HepG2 (cell line): Measurements from ENCODE around the gene DRAP1. TPM values are rescaled to one million over a fixed set of nuclear protein-coding genes. Genes with fewer than 3 reads are reported as not detected.

ENCODE experiments used
- CEBPB ChIP-seq: IDR thresholded peaks from 2 replicates; pipeline ENCODE4 v1.6.1; 2011; ENCODE audit warnings: low read depth, low read length, improper control_type of control experiment, borderline replicate concordance
- CREB3 ChIP-seq: sonication (generic); formaldehyde crosslinking; IDR thresholded peaks from 2 replicates; pipeline ENCODE4 v1.5.0; 2020; ENCODE audit warnings: missing genetic modification reagents
- DMTF1 ChIP-seq: sonication (generic); formaldehyde crosslinking; IDR thresholded peaks from 2 replicates; pipeline ENCODE4 v1.4.0; 2020; ENCODE audit warnings: mild to moderate bottlenecking, missing genetic modification reagents
- IKZF1 ChIP-seq: fragments of 450-650 bp; IDR thresholded peaks from 2 replicates; pipeline ENCODE4 v1.7.1; 2016
- MAFG ChIP-seq: sonication (generic); formaldehyde crosslinking; IDR thresholded peaks from 2 replicates; pipeline ENCODE4 v1.5.1; 2020; ENCODE audit warnings: mild to moderate bottlenecking, missing genetic modification reagents
- MXI1 ChIP-seq: IDR thresholded peaks from 3 replicates; pipeline ENCODE4 v1.6.1; 2012; ENCODE audit warnings: low read depth, low read length, inconsistent platforms, borderline replicate concordance
- PREB ChIP-seq: sonication (generic); formaldehyde crosslinking; IDR thresholded peaks from 2 replicates; pipeline ENCODE4 v1.4.0; 2020; ENCODE audit warnings: missing genetic modification reagents
- SP4 ChIP-seq: sonication (generic); formaldehyde crosslinking; IDR thresholded peaks from 2 replicates; pipeline ENCODE4 v1.8.1; 2023; ENCODE audit warnings: mild to moderate bottlenecking, missing genetic modification reagents
- TBX2 ChIP-seq: sonication (generic); formaldehyde crosslinking; IDR thresholded peaks from 2 replicates; pipeline ENCODE4 v1.5.0; 2020; ENCODE audit warnings: missing genetic modification reagents, mild to moderate bottlenecking, borderline replicate concordance
- ZHX2 ChIP-seq, 2 experiments: sonication (generic) in 1 of 2; formaldehyde crosslinking in 1 of 2; IDR thresholded peaks; 2 replicates each; pipeline versions ENCODE4 v1.6.1 to v1.9.0; 2014 to 2022; ENCODE audit warnings: antibody characterized with exemption in 1 of 2, borderline replicate concordance in 1 of 2, inconsistent platforms in 1 of 2, low read depth in 1 of 2, missing genetic modification reagents in 1 of 2
- ZNF256 ChIP-seq: sonication (generic); formaldehyde crosslinking; conservative IDR thresholded peaks from 2 replicates; pipeline ENCODE4 v1.4.0; 2020; ENCODE audit warnings: missing genetic modification reagents
- ZNF484 ChIP-seq: sonication (generic); formaldehyde crosslinking; IDR thresholded peaks from 2 replicates; pipeline ENCODE4 v1.5.1; 2020; ENCODE audit warnings: mild to moderate bottlenecking, low read depth, missing genetic modification reagents, borderline replicate concordance
- ZNF709 ChIP-seq: sonication (generic); formaldehyde crosslinking; IDR thresholded peaks from 2 replicates; pipeline ENCODE4 v1.5.0; 2020; ENCODE audit warnings: mild to moderate bottlenecking, missing genetic modification reagents
- ZNF776 ChIP-seq: sonication (generic); formaldehyde crosslinking; IDR thresholded peaks from 2 replicates; pipeline ENCODE4 v1.4.0; 2020; ENCODE audit warnings: mild to moderate bottlenecking, missing genetic modification reagents
- ZNF780A ChIP-seq: sonication (generic); formaldehyde crosslinking; IDR thresholded peaks from 2 replicates; pipeline ENCODE4 v1.8.0; 2022; ENCODE audit warnings: mild to moderate bottlenecking, missing genetic modification reagents, moderate library complexity
- polyA plus RNA-seq, 8 experiments: library from polyadenylated mRNA; depleted of rRNA in 3 of 8; stranded (reverse) in 7 of 8; unstranded in 1 of 8; fragments of >200 nt; fragmentation: Illumina TruSeq in 4 of 8; extraction: Trizol in 4 of 8; gene quantifications; 2 replicates each; pipeline versions ENCODE4 v1.2.1 to v1.2.3, GENCODE V29; 2011 to 2016; ENCODE audit warnings: low read depth in 4 of 8, missing spikeins in 1 of 8, mixed read lengths in 1 of 8; ENCODE audit not compliant: insufficient read depth in 1 of 8
- total RNA-seq, 5 experiments: library from RNA; depleted of rRNA; stranded (reverse); fragments of >200 nt; fragmentation: Illumina TruSeq; extraction: Trizol; gene quantifications; 2 replicates each; pipeline ENCODE4 v1.2.3, GENCODE V29; 2016; ENCODE audit warnings: low read depth in 1 of 5

The DRAP1 gene
- total and polyA plus RNA-seq, 2 of the 13 experiments (the other 11 are each of a cell fraction or from before 2014, with no cell fraction given) = 46.8 to 52.3 TPM

- no peak for TF ChIP-seq ZNF256
- no peak for TF ChIP-seq ZNF484
- TF ChIP-seq CEBPB = no peak
- TF ChIP-seq IKZF1 = no peak
- TF ChIP-seq MAFG (CRISPR knock-in tag) = no peak
- TF ChIP-seq PREB (CRISPR knock-in tag) = no peak
- peak; percentile 92; the same call in 1 of the 2 replicates for TF ChIP-seq ZNF776 (CRISPR knock-in tag)
- peak; percentile 90; the same call in 1 of the 3 replicates for TF ChIP-seq MXI1
- no peak; the same call in 1 of the 2 replicates for TF ChIP-seq ZHX2 (IDR thresholded peaks at IDR 0.05; ENCODE audit: low read depth)
- TF ChIP-seq ZHX2 (CRISPR knock-in tag; IDR thresholded peaks at IDR 0.05; ENCODE audit: borderline replicate concordance) = peak; percentile 94
- peak; percentile 98 for TF ChIP-seq SP4 (CRISPR knock-in tag)
- 0 out of 2 replicates have a peak, but pooled peaks have one; percentile 29 for TF ChIP-seq ZNF780A (CRISPR knock-in tag)
- peak; percentile 96 for TF ChIP-seq ZNF709
- TF ChIP-seq DMTF1 (CRISPR knock-in tag) = no peak
- TF ChIP-seq CREB3 (CRISPR knock-in tag) = peak; percentile 90; the same call in 1 of the 2 replicates
- peak; percentile 54 for TF ChIP-seq TBX2
Observed at GRCh38 chr11:65890324-65891218, 28.7 kb upstream of the DRAP1 start, which contains the start of gene CCDC85B (continued).
